ENCODE measurements around the gene KCNQ5. TPM values are rescaled to one million over a fixed set of nuclear protein-coding genes. Genes with fewer than 3 reads are reported as not detected.

KCNQ5 gene
- total RNA-seq, 1 experiment from 2014 or later: not detected

DNA sequence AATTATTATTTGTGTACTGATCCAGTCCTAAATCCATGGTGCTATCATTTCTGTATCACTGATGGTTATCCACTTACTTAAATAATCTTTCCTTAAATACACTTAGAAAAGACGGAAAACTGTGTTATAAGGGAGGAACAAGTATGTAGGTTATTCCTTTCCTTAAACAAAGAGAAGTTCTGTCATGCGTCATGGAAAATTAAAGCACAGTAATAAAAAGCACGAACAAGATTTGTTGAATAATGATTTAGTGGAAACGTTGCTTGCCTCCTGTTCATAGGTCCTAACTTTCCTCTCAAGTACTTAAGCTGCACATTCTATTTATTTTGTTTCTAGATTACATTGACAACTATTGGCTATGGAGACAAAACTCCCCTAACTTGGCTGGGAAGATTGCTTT is 483.1 kb downstream of the KCNQ5 start:
- no TSS peak for BruUV-seq (replicated peaks)

More for the DNA sequence above, 483.1 kb downstream of the KCNQ5 start:
- no peak for TF ChIP-seq ZFX (IDR thresholded peaks at IDR 0.05)
- TF ChIP-seq SRF (IDR thresholded peaks at IDR 0.05; ENCODE audit: low read depth): no peak
- TF ChIP-seq, protein P1, sequence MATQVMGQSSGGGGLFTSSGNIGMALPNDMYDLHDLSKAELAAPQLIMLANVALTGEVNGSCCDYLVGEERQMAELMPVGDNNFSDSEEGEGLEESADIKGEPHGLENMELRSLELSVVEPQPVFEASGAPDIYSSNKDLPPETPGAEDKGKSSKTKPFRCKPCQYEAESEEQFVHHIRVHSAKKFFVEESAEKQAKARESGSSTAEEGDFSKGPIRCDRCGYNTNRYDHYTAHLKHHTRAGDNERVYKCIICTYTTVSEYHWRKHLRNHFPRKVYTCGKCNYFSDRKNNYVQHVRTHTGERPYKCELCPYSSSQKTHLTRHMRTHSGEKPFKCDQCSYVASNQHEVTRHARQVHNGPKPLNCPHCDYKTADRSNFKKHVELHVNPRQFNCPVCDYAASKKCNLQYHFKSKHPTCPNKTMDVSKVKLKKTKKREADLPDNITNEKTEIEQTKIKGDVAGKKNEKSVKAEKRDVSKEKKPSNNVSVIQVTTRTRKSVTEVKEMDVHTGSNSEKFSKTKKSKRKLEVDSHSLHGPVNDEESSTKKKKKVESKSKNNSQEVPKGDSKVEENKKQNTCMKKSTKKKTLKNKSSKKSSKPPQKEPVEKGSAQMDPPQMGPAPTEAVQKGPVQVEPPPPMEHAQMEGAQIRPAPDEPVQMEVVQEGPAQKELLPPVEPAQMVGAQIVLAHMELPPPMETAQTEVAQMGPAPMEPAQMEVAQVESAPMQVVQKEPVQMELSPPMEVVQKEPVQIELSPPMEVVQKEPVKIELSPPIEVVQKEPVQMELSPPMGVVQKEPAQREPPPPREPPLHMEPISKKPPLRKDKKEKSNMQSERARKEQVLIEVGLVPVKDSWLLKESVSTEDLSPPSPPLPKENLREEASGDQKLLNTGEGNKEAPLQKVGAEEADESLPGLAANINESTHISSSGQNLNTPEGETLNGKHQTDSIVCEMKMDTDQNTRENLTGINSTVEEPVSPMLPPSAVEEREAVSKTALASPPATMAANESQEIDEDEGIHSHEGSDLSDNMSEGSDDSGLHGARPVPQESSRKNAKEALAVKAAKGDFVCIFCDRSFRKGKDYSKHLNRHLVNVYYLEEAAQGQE (IDR thresholded peaks at IDR 0.05; ENCODE audit: low read depth): no peak
- no peak for TF ChIP-seq EZH2 (IDR thresholded peaks at IDR 0.05)
- TF ChIP-seq FOSL1 (IDR thresholded peaks at IDR 0.05; ENCODE audit: low read depth): no peak
- TF ChIP-seq, protein P2, sequence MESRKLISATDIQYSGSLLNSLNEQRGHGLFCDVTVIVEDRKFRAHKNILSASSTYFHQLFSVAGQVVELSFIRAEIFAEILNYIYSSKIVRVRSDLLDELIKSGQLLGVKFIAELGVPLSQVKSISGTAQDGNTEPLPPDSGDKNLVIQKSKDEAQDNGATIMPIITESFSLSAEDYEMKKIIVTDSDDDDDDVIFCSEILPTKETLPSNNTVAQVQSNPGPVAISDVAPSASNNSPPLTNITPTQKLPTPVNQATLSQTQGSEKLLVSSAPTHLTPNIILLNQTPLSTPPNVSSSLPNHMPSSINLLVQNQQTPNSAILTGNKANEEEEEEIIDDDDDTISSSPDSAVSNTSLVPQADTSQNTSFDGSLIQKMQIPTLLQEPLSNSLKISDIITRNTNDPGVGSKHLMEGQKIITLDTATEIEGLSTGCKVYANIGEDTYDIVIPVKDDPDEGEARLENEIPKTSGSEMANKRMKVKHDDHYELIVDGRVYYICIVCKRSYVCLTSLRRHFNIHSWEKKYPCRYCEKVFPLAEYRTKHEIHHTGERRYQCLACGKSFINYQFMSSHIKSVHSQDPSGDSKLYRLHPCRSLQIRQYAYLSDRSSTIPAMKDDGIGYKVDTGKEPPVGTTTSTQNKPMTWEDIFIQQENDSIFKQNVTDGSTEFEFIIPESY (IDR thresholded peaks at IDR 0.05; ENCODE audit: extremely low read depth, insufficient replicate concordance, low read length): no peak
- TF ChIP-seq ELF1 (IDR thresholded peaks at IDR 0.05; ENCODE audit: borderline replicate concordance, low read depth): no peak
- TF ChIP-seq, protein P3, sequence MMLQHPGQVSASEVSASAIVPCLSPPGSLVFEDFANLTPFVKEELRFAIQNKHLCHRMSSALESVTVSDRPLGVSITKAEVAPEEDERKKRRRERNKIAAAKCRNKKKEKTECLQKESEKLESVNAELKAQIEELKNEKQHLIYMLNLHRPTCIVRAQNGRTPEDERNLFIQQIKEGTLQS (IDR thresholded peaks at IDR 0.05): no peak
- no peak for TF ChIP-seq EGR1 (IDR thresholded peaks at IDR 0.05; ENCODE audit: low read depth)
- no peak for TF ChIP-seq YY1 (IDR thresholded peaks at IDR 0.05; ENCODE audit: extremely low read depth, insufficient replicate concordance, low read depth, low read length)
- no peak for TF ChIP-seq JUND (IDR thresholded peaks at IDR 0.05)
- no peak for TF ChIP-seq POLR2A (IDR thresholded peaks at IDR 0.05; ENCODE audit: borderline replicate concordance, extremely low read depth, insufficient read depth, insufficient read length)
- no peak for TF ChIP-seq POLR2AphosphoS5 (IDR thresholded peaks at IDR 0.05; ENCODE audit: low read depth, low read length)
- TF ChIP-seq, protein P4, sequence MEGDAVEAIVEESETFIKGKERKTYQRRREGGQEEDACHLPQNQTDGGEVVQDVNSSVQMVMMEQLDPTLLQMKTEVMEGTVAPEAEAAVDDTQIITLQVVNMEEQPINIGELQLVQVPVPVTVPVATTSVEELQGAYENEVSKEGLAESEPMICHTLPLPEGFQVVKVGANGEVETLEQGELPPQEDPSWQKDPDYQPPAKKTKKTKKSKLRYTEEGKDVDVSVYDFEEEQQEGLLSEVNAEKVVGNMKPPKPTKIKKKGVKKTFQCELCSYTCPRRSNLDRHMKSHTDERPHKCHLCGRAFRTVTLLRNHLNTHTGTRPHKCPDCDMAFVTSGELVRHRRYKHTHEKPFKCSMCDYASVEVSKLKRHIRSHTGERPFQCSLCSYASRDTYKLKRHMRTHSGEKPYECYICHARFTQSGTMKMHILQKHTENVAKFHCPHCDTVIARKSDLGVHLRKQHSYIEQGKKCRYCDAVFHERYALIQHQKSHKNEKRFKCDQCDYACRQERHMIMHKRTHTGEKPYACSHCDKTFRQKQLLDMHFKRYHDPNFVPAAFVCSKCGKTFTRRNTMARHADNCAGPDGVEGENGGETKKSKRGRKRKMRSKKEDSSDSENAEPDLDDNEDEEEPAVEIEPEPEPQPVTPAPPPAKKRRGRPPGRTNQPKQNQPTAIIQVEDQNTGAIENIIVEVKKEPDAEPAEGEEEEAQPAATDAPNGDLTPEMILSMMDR (IDR thresholded peaks at IDR 0.05 in 2 of 3, conservative IDR thresholded peaks at IDR 0.05 in 1 of 3; ENCODE audit: borderline replicate concordance in 1 of 3, insufficient read depth in 1 of 3, low read depth in 2 of 3, low read length in 2 of 3): no peak
- TF ChIP-seq EZH2phosphoT487 (IDR thresholded peaks at IDR 0.05; ENCODE audit: borderline replicate concordance): no peak
- H3K4me1 ChIP-seq (ENCODE audit: control insufficient read depth in 1 of 2, insufficient read depth in 2 of 2, low read length in 2 of 2): no peaks in the 10 kb centered on the region
- ChIA-PET POLR2A (no interaction called here), CTCF (no interaction called here), RAD21 (ENCODE audit: low non-redundant PET in 1 of 2, low total read pairs in 2 of 2, uncharacterized antibody in 2 of 2, unreplicated experiment in 2 of 2) (no interaction called here)
- H3K4me3 ChIP-seq (replicated peaks in 1 of 2; ENCODE audit: low read depth in 1 of 2, low read length in 2 of 2): no peak overlapping the region
- intact Hi-C loops (cut with micrococcal nuclease): no loop called here
- no peak overlapping the region for H2AFZ ChIP-seq (ENCODE audit: low read depth, low read length, poor library complexity, severe bottlenecking)
- no peak overlapping the region for H3K9ac ChIP-seq (ENCODE audit: low read length)
- no peaks in the 10 kb centered on the region for H3K9me2 ChIP-seq (ENCODE audit: insufficient read depth)
- H3K36me3 ChIP-seq (ENCODE audit: control insufficient read depth in 1 of 2, insufficient read depth in 2 of 2, low read length in 2 of 2): no peaks in the 10 kb centered on the region
- H3K79me2 ChIP-seq (ENCODE audit: insufficient read depth, low read length): no peaks in the 10 kb centered on the region
- H3K4me2 ChIP-seq (ENCODE audit: low read length): no peak overlapping the region
- peaks cover 31% of the 10 kb centered on the region for H3K27me3 ChIP-seq (ENCODE audit: insufficient read depth, low read length)
- DNase-seq (ENCODE audit: low read depth, low spot score) (no peak), ATAC-seq (no peak)
- no peaks in the 10 kb centered on the region for H3K9me3 ChIP-seq (ENCODE audit: control insufficient read depth in 1 of 2, insufficient read depth in 1 of 2, low read depth in 1 of 2, low read length in 2 of 2)
- H4K20me1 ChIP-seq (ENCODE audit: insufficient read depth): no peaks in the 10 kb centered on the region
- no peak overlapping the region for H3K27ac ChIP-seq (ENCODE audit: low read depth, low read length)

All from HCT116 (cell line).